HepG2 (cell line): Measurements from ENCODE around the gene KCNK18. TPM values are rescaled to one million over a fixed set of nuclear protein-coding genes. Genes with fewer than 3 reads are reported as not detected.
A peak's percentile ranks its signal among the peaks of the same experiment; 100 is the strongest.

ENCODE experiments used
- ATAC-seq: fragments of 200-7000 bp; cut with Tn5 transposase; 3 replicates; pipeline ENCODE4 v1.9.1; 2020; ENCODE audit warnings: mild to moderate bottlenecking, moderate library complexity
- BruUV-seq: library from RNA; stranded (reverse); fragments of 400-500 nt; replicated peaks from 2 replicates; lab custom pipeline; 2021; lab: Mats Ljungman, UMichigan
- CTCF ChIA-PET: fragments of 300-600 bp; formaldehyde crosslinking; extraction: SDS; loops from one replicate; lab custom pipeline; 2021; ENCODE audit warnings: low total read pairs, inconsistent platforms, low intra/inter-chr PET ratio; lab: Yijun Ruan, JAX
- POLR2A ChIA-PET: fragments of 350-600 bp; sonication (Branson Sonifier 250); formaldehyde crosslinking; loops from one replicate; lab custom pipeline; 2020; ENCODE audit warnings: antibody characterized with exemption, inconsistent platforms; lab: Yijun Ruan, JAX
- DNase-seq: peaks from one replicate; pipeline ENCODE4 v3.0.0-alpha.2; 2015; ENCODE audit warnings: low spot score
- FAIRE-seq: peaks from 3 replicates; lab custom pipeline; 2011; peaks lifted over from hg19 to GRCh38; lab: Jason Lieb, UNC
- H2AFZ ChIP-seq: one replicate; pipeline ENCODE4 v1.6.1; 2011; ENCODE audit warnings: low read length, inconsistent platforms
- H3K27ac ChIP-seq: fragments of 300-600 bp; 3 replicates; pipeline ENCODE4 v1.8.0; 2011; ENCODE audit warnings: mixed run types, mild to moderate bottlenecking, mixed read lengths, low read length, inconsistent platforms; ENCODE audit not compliant: insufficient read depth; ENCODE audit errors: extremely low read length
- H3K27me3 ChIP-seq, 2 experiments: fragments of 200-600 bp in 1 of 2; 2 replicates in 1 of 2; 3 replicates in 1 of 2; pipeline versions ENCODE4 v1.6.0 to v1.8.0; 2011; ENCODE audit warnings: low read length in 2 of 2, mild to moderate bottlenecking in 2 of 2, moderate library complexity in 2 of 2, inconsistent platforms in 1 of 2; ENCODE audit not compliant: insufficient read depth in 2 of 2, control insufficient read depth in 1 of 2
- H3K36me3 ChIP-seq, 2 experiments: fragments of 200-600 bp in 1 of 2; replicated peaks in 1 of 2; 2 replicates in 1 of 2; 3 replicates in 1 of 2; pipeline versions ENCODE4 v1.5.1 to v1.8.0; 2011; ENCODE audit warnings: low read length in 2 of 2, inconsistent platforms in 1 of 2; ENCODE audit not compliant: insufficient read depth in 2 of 2, control insufficient read depth in 1 of 2
- H3K4me1 ChIP-seq: 2 replicates; pipeline ENCODE4 v1.5.1; 2012; ENCODE audit warnings: low read length, inconsistent platforms; ENCODE audit not compliant: insufficient read depth
- H3K4me2 ChIP-seq: 2 replicates; pipeline ENCODE4 v1.6.0; 2011; ENCODE audit warnings: low read depth, low read length, inconsistent platforms
- H3K4me3 ChIP-seq, 3 experiments: fragments of 200-600 bp in 1 of 3; sonication (generic), shearing (Covaris generic) in 1 of 3; replicated peaks in 1 of 3; 2 replicates each; pipeline ENCODE4 v1.5.1; 2011 to 2016; ENCODE audit warnings: low read length in 3 of 3, inconsistent platforms in 2 of 3, low read depth in 2 of 3, mild to moderate bottlenecking in 2 of 3, control low read depth in 1 of 3, mixed read lengths in 1 of 3; ENCODE audit not compliant: insufficient read depth in 1 of 3
- H3K79me2 ChIP-seq: one replicate; pipeline ENCODE4 v1.6.1; 2011; ENCODE audit warnings: low read length, inconsistent platforms; ENCODE audit not compliant: insufficient read depth
- H3K9ac ChIP-seq: 2 replicates; pipeline ENCODE4 v1.6.0; 2011; ENCODE audit warnings: mild to moderate bottlenecking, low read depth, low read length, inconsistent platforms; ENCODE audit not compliant: insufficient read depth
- H3K9me3 ChIP-seq: 2 replicates; pipeline ENCODE4 v1.5.1; 2012; ENCODE audit warnings: mild to moderate bottlenecking, low read length
- H4K20me1 ChIP-seq: 2 replicates; pipeline ENCODE4 v1.6.0; 2011; ENCODE audit warnings: inconsistent platforms, mild to moderate bottlenecking, low read length, moderate library complexity; ENCODE audit not compliant: insufficient read depth
- ATF4 ChIP-seq, 2 experiments: fragments of 450-650 bp in 1 of 2; sonication (generic) in 1 of 2; formaldehyde crosslinking; IDR thresholded peaks; 2 replicates each; pipeline versions ENCODE4 v1.5.0 to v1.8.0; 2020 to 2022; ENCODE audit warnings: mild to moderate bottlenecking in 1 of 2, missing genetic modification reagents in 1 of 2
- FOXA1 ChIP-seq, 2 experiments: fragments of 450-650 bp in 1 of 2; sonication (generic) in 1 of 2; formaldehyde crosslinking in 1 of 2; IDR thresholded peaks; 2 replicates each; pipeline versions ENCODE4 v1.4.0 to v1.6.1; 2016 to 2020; ENCODE audit warnings: missing genetic modification reagents in 1 of 2
- FOXA3 ChIP-seq: IDR thresholded peaks from 2 replicates; pipeline ENCODE4 v1.6.1; 2016; ENCODE audit warnings: missing genetic modification reagents, missing compliant biosample characterization
- RAD51 ChIP-seq: fragments of 450-650 bp; IDR thresholded peaks from 2 replicates; pipeline ENCODE4 v1.6.1; 2016; ENCODE audit warnings: borderline replicate concordance
- SP2 ChIP-seq: sonication (generic); formaldehyde crosslinking; IDR thresholded peaks from 2 replicates; pipeline ENCODE4 v1.5.1; 2020; ENCODE audit warnings: mild to moderate bottlenecking, missing genetic modification reagents
- WIZ ChIP-seq: sonication (generic); formaldehyde crosslinking; IDR thresholded peaks from 2 replicates; pipeline ENCODE4 v1.5.1; 2020; ENCODE audit warnings: mild to moderate bottlenecking, missing genetic modification reagents
- ZFP62 ChIP-seq: sonication (generic); formaldehyde crosslinking; IDR thresholded peaks from 2 replicates; pipeline ENCODE4 v1.4.0; 2020; ENCODE audit warnings: missing genetic modification reagents
- ZHX1 ChIP-seq: sonication (generic); formaldehyde crosslinking; IDR thresholded peaks from 2 replicates; pipeline ENCODE4 v1.8.1; 2022; ENCODE audit warnings: low read depth, mild to moderate bottlenecking, missing genetic modification reagents
- ZMAT5 ChIP-seq: sonication (generic); formaldehyde crosslinking; IDR thresholded peaks from 2 replicates; pipeline ENCODE4 v1.5.0; 2020; ENCODE audit warnings: mild to moderate bottlenecking, low read depth, missing genetic modification reagents, borderline replicate concordance
- ZNF251 ChIP-seq: sonication (generic); formaldehyde crosslinking; IDR thresholded peaks from 2 replicates; pipeline ENCODE4 v1.9.0; 2021; ENCODE audit warnings: mild to moderate bottlenecking, missing genetic modification reagents
- ZNF577 ChIP-seq: sonication (generic); formaldehyde crosslinking; IDR thresholded peaks from 2 replicates; pipeline ENCODE4 v1.4.0; 2020; ENCODE audit warnings: mild to moderate bottlenecking, low read depth, missing genetic modification reagents, borderline replicate concordance
- ZNF678 ChIP-seq: sonication (generic); formaldehyde crosslinking; IDR thresholded peaks from 2 replicates; pipeline ENCODE4 v1.4.0; 2020; ENCODE audit warnings: mild to moderate bottlenecking, missing genetic modification reagents
- ZNF768 ChIP-seq: sonication (generic); formaldehyde crosslinking; IDR thresholded peaks from 2 replicates; pipeline ENCODE4 v1.4.0; 2020; ENCODE audit warnings: missing genetic modification reagents
- WGBS: methylation state at CpG from one replicate; pipeline ENCODE4 v1.1.6; 2017; ENCODE audit warnings: low lambda C conversion rate; 5-methylcytosine and 5-hydroxymethylcytosine counted together
- in situ Hi-C: cut with HindIII; loops from 2 replicates; pipeline ENCODE4 v1.10.0; 2017; ENCODE audit warnings: low pct_unique_long_range_greater_than_20kb; ENCODE audit not compliant: extremely low pct_ligation_motif_present
- intact Hi-C: fragments of 100-400 bp; cut with micrococcal nuclease; formaldehyde crosslinking; loops from one replicate; pipeline ENCODE4 v1.10.0; 2022; ENCODE audit not compliant: unreplicated experiment
- polyA plus RNA-seq, 8 experiments: library from polyadenylated mRNA; depleted of rRNA in 3 of 8; stranded (reverse) in 7 of 8; unstranded in 1 of 8; fragments of >200 nt; fragmentation: Illumina TruSeq in 4 of 8; extraction: Trizol in 4 of 8; gene quantifications; 2 replicates each; pipeline versions ENCODE4 v1.2.1 to v1.2.3, GENCODE V29; 2011 to 2016; ENCODE audit warnings: low read depth in 4 of 8, missing spikeins in 1 of 8, mixed read lengths in 1 of 8; ENCODE audit not compliant: insufficient read depth in 1 of 8
- total RNA-seq, 5 experiments: library from RNA; depleted of rRNA; stranded (reverse); fragments of >200 nt; fragmentation: Illumina TruSeq; extraction: Trizol; gene quantifications; 2 replicates each; pipeline ENCODE4 v1.2.3, GENCODE V29; 2016; ENCODE audit warnings: low read depth in 1 of 5

Gene KCNK18
- total and polyA plus RNA-seq, 2 of the 13 experiments (the other 11 are each of a cell fraction or from before 2014, with no cell fraction given) = not detected

DNA sequence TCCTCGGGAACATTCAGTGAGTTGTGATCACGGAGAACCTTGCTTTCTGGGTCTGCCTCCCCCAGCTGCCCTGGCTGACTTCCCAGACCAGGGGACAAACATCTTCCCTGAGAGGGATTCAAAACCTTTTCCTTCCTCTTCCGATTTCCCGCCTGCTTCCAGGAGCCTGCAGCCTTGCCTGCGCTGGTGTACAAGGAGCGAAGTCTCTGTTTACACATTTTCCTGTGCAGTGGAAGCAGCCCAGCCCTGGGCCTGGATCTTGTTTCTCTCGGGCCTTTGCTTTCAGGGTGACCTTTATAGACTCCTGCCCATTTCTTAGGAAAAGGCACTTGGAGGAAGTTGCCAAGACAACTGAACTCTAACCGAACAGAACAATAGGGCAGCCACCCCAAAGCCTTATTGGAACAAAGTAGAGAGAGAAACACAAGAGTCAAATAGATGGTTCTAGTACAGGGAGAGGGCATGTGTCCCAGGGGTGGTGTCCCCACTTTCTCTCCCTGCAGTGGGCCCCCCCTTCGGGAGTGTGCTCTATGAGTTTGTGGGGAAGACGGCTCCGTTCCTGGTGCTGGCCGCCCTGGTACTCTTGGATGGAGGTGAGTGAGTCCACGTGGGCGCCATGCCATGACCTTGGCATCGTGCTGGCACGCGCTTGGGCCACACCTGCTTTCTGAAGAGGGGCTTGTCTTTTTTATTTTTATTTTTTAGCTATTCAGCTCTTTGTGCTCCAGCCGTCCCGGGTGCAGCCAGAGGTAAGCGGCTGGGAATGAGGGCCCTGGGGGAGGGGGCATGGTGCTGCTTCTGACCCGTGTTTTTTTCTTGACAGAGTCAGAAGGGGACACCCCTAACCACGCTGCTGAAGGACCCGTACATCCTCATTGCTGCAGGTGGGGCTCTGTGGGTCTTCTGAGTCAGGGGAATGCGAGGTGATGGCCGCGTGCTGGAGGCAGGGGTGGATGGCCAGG lies 57.8 kb downstream of the KCNK18 start:
- H3K36me3 ChIP-seq = no peaks in the 10 kb centered on the region
- H3K27me3 ChIP-seq = peaks cover under 1 to 20% of the 10 kb centered on the region in 2 experiments
- intact Hi-C loops = no loop called here
- CTCF ChIA-PET = no interaction called here
- no peak overlapping the region for H3K4me3 ChIP-seq
- H4K20me1 ChIP-seq = no peaks in the 10 kb centered on the region
- no peak for TF ChIP-seq ZHX1 (CRISPR knock-in tag)
- TF ChIP-seq FOXA3 (CRISPR knock-in tag) = 0 out of 2 replicates have a peak, but pooled peaks have one; percentile 9
- no peak for TF ChIP-seq ZNF678 (CRISPR knock-in tag)
- no peak for TF ChIP-seq FOXA1 (IDR thresholded peaks at IDR 0.05)
- TF ChIP-seq FOXA1 (CRISPR knock-in tag; IDR thresholded peaks at IDR 0.05) = 0 out of 2 replicates have a peak, but pooled peaks have one; percentile 14
- peak; percentile 78 for TF ChIP-seq ZNF768 (CRISPR knock-in tag)
- TF ChIP-seq SP2 (CRISPR knock-in tag) = no peak
- TF ChIP-seq ZFP62 (CRISPR knock-in tag) = no peak
- TF ChIP-seq ZNF251 (CRISPR knock-in tag) = no peak
- TF ChIP-seq WIZ (CRISPR knock-in tag) = no peak
- no peak for TF ChIP-seq ATF4 (CRISPR knock-in tag; IDR thresholded peaks at IDR 0.05)
- no peak for TF ChIP-seq ZNF577 (CRISPR knock-in tag)
- TF ChIP-seq RAD51 = no peak
- no peak for TF ChIP-seq ZMAT5 (CRISPR knock-in tag)
- TF ChIP-seq, all 625 proteins: peak for 3
- FAIRE-seq (no peak), ATAC-seq (peak; percentile 65), DNase-seq (no peak)
- Histone ChIP-seq H3K4me2 (0 out of 2 replicates have a peak overlapping the region, but pooled peaks have one; percentile 32), H3K27ac (no peak overlapping the region), H3K79me2 (no peaks in the 10 kb centered on the region), H3K9ac (no peak overlapping the region), H2AFZ (no peak overlapping the region), H3K4me1 (peaks cover 17% of the 10 kb centered on the region), H3K9me3 (no peaks in the 10 kb centered on the region)
- no TSS peak for BruUV-seq
- in situ Hi-C loops = no loop called here
- POLR2A ChIA-PET = no interaction called here
- 55% methylated on average over 25 of the region's 26 CpGs for WGBS
